ENCODE results near the gene SYT15.

The SYT15 gene

DNA sequence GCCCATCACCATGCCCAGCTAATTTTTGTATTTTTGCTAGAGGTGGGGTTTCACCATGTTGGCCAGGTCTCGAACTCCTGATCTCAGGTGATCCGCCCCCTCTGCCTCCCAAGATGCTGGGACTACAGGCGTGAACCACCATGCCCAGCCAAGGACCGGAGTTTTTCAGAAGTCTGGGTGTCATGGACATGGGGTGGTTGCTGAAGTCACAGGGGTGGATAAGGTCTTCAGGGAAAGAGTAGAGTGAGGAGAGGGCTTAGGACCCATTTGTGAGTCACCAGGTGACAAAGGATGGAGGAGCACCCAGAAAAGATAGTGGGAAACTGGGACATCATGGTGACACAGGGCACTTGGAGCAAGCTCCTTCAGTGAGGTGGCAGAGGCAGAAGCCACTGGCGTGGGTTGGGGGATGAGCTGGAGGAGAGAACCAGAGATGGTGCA, 19.7 kb upstream of the SYT15 start:
- TF ChIP-seq FOXP2 (optimal IDR thresholded peaks at IDR 0.05; ENCODE audit: borderline replicate concordance, extremely low read depth, extremely low read length, insufficient read depth) (no peak), SIN3A (IDR thresholded peaks at IDR 0.05; ENCODE audit: borderline replicate concordance, insufficient read depth, low read length) (no peak), POLR2AphosphoS5 (IDR thresholded peaks at IDR 0.05; ENCODE audit: low read depth, low read length) (no peak), TAF1 (IDR thresholded peaks at IDR 0.05; ENCODE audit: borderline replicate concordance, insufficient read depth, low read length) (no peak)
- TF ChIP-seq, protein P1, sequence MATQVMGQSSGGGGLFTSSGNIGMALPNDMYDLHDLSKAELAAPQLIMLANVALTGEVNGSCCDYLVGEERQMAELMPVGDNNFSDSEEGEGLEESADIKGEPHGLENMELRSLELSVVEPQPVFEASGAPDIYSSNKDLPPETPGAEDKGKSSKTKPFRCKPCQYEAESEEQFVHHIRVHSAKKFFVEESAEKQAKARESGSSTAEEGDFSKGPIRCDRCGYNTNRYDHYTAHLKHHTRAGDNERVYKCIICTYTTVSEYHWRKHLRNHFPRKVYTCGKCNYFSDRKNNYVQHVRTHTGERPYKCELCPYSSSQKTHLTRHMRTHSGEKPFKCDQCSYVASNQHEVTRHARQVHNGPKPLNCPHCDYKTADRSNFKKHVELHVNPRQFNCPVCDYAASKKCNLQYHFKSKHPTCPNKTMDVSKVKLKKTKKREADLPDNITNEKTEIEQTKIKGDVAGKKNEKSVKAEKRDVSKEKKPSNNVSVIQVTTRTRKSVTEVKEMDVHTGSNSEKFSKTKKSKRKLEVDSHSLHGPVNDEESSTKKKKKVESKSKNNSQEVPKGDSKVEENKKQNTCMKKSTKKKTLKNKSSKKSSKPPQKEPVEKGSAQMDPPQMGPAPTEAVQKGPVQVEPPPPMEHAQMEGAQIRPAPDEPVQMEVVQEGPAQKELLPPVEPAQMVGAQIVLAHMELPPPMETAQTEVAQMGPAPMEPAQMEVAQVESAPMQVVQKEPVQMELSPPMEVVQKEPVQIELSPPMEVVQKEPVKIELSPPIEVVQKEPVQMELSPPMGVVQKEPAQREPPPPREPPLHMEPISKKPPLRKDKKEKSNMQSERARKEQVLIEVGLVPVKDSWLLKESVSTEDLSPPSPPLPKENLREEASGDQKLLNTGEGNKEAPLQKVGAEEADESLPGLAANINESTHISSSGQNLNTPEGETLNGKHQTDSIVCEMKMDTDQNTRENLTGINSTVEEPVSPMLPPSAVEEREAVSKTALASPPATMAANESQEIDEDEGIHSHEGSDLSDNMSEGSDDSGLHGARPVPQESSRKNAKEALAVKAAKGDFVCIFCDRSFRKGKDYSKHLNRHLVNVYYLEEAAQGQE (IDR thresholded peaks at IDR 0.05; ENCODE audit: insufficient read depth in 1 of 2, low read depth in 2 of 2, low read length in 2 of 2) = no peak

DNA sequence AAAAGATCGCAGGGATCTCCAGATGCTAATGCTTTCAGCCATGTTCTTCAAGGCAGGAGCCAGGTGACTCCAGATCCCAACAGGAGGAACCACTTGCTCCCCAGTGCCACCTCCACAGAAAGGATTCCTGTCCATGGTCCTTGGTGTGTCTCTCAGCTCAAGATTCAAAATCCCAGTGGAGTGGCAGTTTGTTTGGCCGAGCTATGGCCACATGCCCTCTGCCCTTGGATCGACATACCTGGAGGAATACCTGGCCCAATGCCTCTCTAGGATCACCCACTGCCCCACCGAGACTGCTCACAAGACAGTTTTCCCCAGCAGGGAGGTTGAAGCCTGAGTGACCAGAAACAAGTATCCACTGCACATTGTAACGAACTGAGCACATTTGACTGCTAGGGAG, 18.5 kb upstream of the SYT15 start:
- TF ChIP-seq TAF1 (IDR thresholded peaks at IDR 0.05; ENCODE audit: borderline replicate concordance, insufficient read depth, low read length) (no peak), FOXP2 (optimal IDR thresholded peaks at IDR 0.05; ENCODE audit: borderline replicate concordance, extremely low read depth, extremely low read length, insufficient read depth) (no peak), SIN3A (IDR thresholded peaks at IDR 0.05; ENCODE audit: borderline replicate concordance, insufficient read depth, low read length) (no peak), POLR2AphosphoS5 (IDR thresholded peaks at IDR 0.05; ENCODE audit: low read depth, low read length) (no peak)

- TF ChIP-seq SIN3A (IDR thresholded peaks at IDR 0.05; ENCODE audit: borderline replicate concordance, insufficient read depth, low read length) = no peak
- no peak for TF ChIP-seq TAF1 (IDR thresholded peaks at IDR 0.05; ENCODE audit: borderline replicate concordance, insufficient read depth, low read length)
- no peak for TF ChIP-seq FOXP2 (optimal IDR thresholded peaks at IDR 0.05; ENCODE audit: borderline replicate concordance, extremely low read depth, extremely low read length, insufficient read depth)
- TF ChIP-seq, protein P1 (IDR thresholded peaks at IDR 0.05; ENCODE audit: insufficient read depth in 1 of 2, low read depth in 2 of 2, low read length in 2 of 2) = no peak
- TF ChIP-seq POLR2AphosphoS5 (IDR thresholded peaks at IDR 0.05; ENCODE audit: low read depth, low read length) = no peak
These were observed 18.0 kb upstream of the SYT15 start for GRCh38 chr10:46560952-46561351.

All from PFSK-1 (cell line).